ENCODE data around the gene OMP.

- TF ChIP-seq CTCF (IDR thresholded peaks at IDR 0.05): no peak
- TF ChIP-seq POLR2A (IDR thresholded peaks at IDR 0.05): no peak
- no peak for TF ChIP-seq EP300 (IDR thresholded peaks at IDR 0.05)
These were observed 34.8 kb downstream of the OMP start for GRCh38 chr11:77137421-77137820.
